Osteoblast (primary cell): ENCODE data around the gene A4GALT. TPM values are rescaled to one million over a fixed set of nuclear protein-coding genes. Genes with fewer than 3 reads are reported as not detected.

Experiments used
- DNase-seq: peaks from one replicate; pipeline ENCODE4 v3.0.0; 2011; ENCODE audit warnings: low spot score, mixed read lengths; ENCODE audit not compliant: insufficient read length; ENCODE audit errors: missing footprints
- H2AFZ ChIP-seq: 2 replicates; pipeline ENCODE4 v1.6.0; 2011; ENCODE audit warnings: mild to moderate bottlenecking, low read length
- H3K27ac ChIP-seq: 2 replicates; pipeline ENCODE4 v1.5.1; 2011; ENCODE audit warnings: mild to moderate bottlenecking, low read depth, low read length, moderate library complexity
- H3K27me3 ChIP-seq: 2 replicates; pipeline ENCODE4 v1.6.0; 2012; ENCODE audit warnings: mild to moderate bottlenecking, control low read depth, inconsistent platforms, low read length, moderate library complexity; ENCODE audit not compliant: insufficient read depth
- H3K36me3 ChIP-seq: 2 replicates; pipeline ENCODE4 v1.5.1; 2011; ENCODE audit warnings: mild to moderate bottlenecking, low read length, control low read depth, moderate library complexity; ENCODE audit not compliant: insufficient read depth
- H3K4me1 ChIP-seq: 2 replicates; pipeline ENCODE4 v1.5.1; 2011; ENCODE audit warnings: mild to moderate bottlenecking, low read length, control low read depth, moderate library complexity; ENCODE audit not compliant: insufficient read depth
- H3K4me2 ChIP-seq: 2 replicates; pipeline ENCODE4 v1.6.0; 2011; ENCODE audit warnings: mild to moderate bottlenecking, low read length; ENCODE audit not compliant: insufficient read depth
- H3K4me3 ChIP-seq: fragments of 200-600 bp; sonication (generic); 3 replicates; pipeline ENCODE4 v1.5.1; 2012; ENCODE audit warnings: mild to moderate bottlenecking, low read length, inconsistent platforms; ENCODE audit not compliant: insufficient read depth
- H3K79me2 ChIP-seq: 2 replicates; pipeline ENCODE4 v1.6.0; 2012; ENCODE audit warnings: mild to moderate bottlenecking, low read length, control low read depth, inconsistent platforms; ENCODE audit not compliant: insufficient read depth
- H3K9me3 ChIP-seq: 2 replicates; pipeline ENCODE4 v1.5.1; 2011; ENCODE audit warnings: low read depth, low read length, control low read depth
- H4K20me1 ChIP-seq: 2 replicates; pipeline ENCODE4 v1.6.0; 2012; ENCODE audit warnings: mild to moderate bottlenecking, low read length, control low read depth; ENCODE audit not compliant: insufficient read depth
- CTCF ChIP-seq: IDR thresholded peaks from 2 replicates; pipeline ENCODE4 v1.5.1; 2011; ENCODE audit warnings: mild to moderate bottlenecking, low read depth, low read length, moderate library complexity; ENCODE audit errors: extremely low read depth
- total RNA-seq: library from RNA; depleted of rRNA; stranded (reverse); fragments of >200 nt; gene quantifications from 2 replicates; pipeline ENCODE4 v1.2.3, GENCODE V29; 2012

The A4GALT gene
- total RNA-seq, 1 donor = 19.9 TPM

- Histone ChIP-seq H3K4me1 (peaks cover 9% of the 10 kb centered on the region), H3K4me2 (no peak overlapping the region), H3K27ac (no peak overlapping the region), H3K36me3 (no peaks in the 10 kb centered on the region), H3K4me3 (no peak overlapping the region), H3K9me3 (no peaks in the 10 kb centered on the region), H4K20me1 (no peaks in the 10 kb centered on the region), H2AFZ (no peak overlapping the region), H3K79me2 (no peaks in the 10 kb centered on the region), H3K27me3 (no peaks in the 10 kb centered on the region)
- TF ChIP-seq CTCF = no peak
- no peak for DNase-seq
Measured at GRCh38 chr22:42769238-42769573, 48.5 kb upstream of the A4GALT start.

- no peaks in the 10 kb centered on the region for H3K27me3 ChIP-seq
- H3K4me1 ChIP-seq = peaks cover 9% of the 10 kb centered on the region
- TF ChIP-seq CTCF = no peak
- no peaks in the 10 kb centered on the region for H3K36me3 ChIP-seq
- H3K27ac ChIP-seq = no peak overlapping the region
- H3K9me3 ChIP-seq = no peaks in the 10 kb centered on the region
- H3K4me3 ChIP-seq = no peak overlapping the region
- DNase-seq = no peak
- no peak overlapping the region for H2AFZ ChIP-seq
- H3K79me2 ChIP-seq = no peaks in the 10 kb centered on the region
- H3K4me2 ChIP-seq = no peak overlapping the region
- H4K20me1 ChIP-seq = no peaks in the 10 kb centered on the region
Measured at GRCh38 chr22:42768385-42769035, 47.8 kb upstream of the A4GALT start.

- Histone ChIP-seq H2AFZ (no peak overlapping the region), H3K27ac (no peak overlapping the region), H3K4me1 (peaks cover 9% of the 10 kb centered on the region), H4K20me1 (no peaks in the 10 kb centered on the region), H3K79me2 (no peaks in the 10 kb centered on the region), H3K27me3 (no peaks in the 10 kb centered on the region), H3K4me2 (no peak overlapping the region), H3K36me3 (no peaks in the 10 kb centered on the region), H3K4me3 (no peak overlapping the region), H3K9me3 (no peaks in the 10 kb centered on the region)
- TF ChIP-seq CTCF = no peak
- DNase-seq = no peak
Measured at GRCh38 chr22:42766860-42767259, 46.2 kb upstream of the A4GALT start.

GRCh38 chr22:42764895-42765363, 44.3 kb upstream of the A4GALT start:
- Histone ChIP-seq H3K79me2 (no peaks in the 10 kb centered on the region), H3K4me1 (peaks cover 5% of the 10 kb centered on the region), H3K36me3 (no peaks in the 10 kb centered on the region), H3K4me2 (no peak overlapping the region), H2AFZ (no peak overlapping the region), H3K4me3 (no peak overlapping the region), H4K20me1 (no peaks in the 10 kb centered on the region), H3K27ac (no peak overlapping the region), H3K9me3 (no peaks in the 10 kb centered on the region), H3K27me3 (no peaks in the 10 kb centered on the region)
- peak; percentile 86 for DNase-seq
- no peak for TF ChIP-seq CTCF
